Limb (tissue), 2 donors: ENCODE data around the gene ZP1.

ENCODE experiments used
- DNase-seq, 2 donors: peaks; one replicate each; pipeline ENCODE4 v3.0.0-alpha.2; 2016; ENCODE audit errors: extremely low spot score in 2 of 2

Gene ZP1

DNA sequence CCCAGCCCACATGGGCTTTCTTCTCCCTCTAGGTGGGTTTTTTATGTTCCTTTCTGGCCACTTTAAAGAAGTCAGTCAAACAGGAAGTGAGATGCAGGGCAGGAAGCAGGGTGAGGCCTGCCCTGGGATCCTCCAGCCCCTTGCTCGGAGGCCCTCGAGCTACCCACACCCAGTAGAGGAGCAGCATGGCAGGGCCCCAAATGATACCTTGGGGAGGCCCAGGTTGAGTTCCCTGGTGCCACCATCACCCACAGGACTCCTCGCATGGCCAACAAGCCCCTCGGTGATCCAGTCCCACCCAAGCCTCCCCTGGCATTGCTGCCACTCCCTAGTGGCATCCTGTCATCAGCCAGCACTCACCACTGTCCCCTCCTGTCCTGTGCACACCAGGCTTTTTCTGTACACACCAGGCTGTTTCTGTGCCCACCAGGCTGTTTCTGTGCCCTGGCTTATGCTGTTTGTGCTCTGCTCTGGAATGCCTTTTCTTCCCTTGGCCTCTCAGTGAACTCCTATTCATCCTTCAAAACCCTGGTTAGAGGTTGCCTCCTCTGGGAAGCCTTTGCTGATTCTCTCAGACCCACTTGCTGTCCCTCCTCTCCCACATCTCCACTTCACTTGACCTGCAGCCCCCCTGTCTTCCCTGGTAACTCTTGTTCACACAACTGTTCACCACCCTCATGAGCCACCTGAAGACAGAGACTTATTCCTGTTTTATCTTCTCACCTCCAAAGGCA is 8.4 kb upstream of the ZP1 start:
- no peak for DNase-seq

DNA sequence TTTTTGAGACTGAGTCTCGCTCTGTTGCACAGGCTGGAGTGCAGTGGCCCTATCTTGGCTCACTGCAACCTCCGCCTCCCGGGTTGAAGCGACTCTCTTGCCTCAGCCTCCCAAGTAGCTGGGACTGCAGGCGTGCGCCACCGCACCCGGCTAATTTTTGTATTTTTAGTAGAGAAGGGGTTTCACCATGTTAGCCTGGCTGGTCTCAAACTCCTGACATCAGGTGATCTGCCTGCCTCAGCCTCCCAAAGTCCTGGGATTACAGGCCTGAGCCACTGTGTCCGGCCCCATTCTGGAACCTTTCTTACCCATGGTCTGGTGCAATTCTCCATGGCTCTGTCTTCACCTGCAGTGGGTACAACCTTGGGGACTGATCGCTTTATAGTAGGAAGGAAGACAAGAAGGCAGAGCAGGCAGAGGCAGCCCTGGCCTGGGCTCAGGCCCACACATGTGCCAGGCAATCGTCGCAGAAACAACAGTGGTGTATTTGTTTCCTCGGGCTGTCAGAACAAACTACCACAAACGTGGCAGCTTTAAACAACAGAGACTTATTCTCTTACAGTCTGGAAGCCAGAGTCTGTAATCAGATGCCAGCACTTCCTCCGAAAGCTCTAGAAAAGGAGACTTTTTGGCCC is 7.6 kb upstream of the ZP1 start:
- DNase-seq, result no peak

DNA sequence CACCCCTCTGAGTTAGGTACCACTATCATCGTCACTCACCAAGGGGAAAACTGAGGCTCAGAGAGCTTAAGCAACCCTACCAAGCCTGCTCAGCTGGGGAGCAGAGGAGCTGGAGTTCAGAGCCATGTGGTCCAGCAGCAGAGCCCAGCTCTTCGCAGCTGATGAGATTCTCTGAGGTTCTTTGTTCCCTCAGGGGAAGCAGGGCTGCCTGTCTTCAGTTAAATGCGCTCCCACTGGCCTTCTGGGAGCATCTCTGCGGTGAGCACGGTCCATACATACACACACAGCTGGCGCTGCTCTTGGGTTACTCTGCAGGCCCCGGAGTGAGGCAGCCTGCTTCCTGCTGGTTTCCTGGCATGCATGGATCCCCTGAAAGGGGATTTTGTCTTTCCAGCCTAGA is 6.4 kb upstream of the ZP1 start:
- DNase-seq, result peak in 1 of 2 donors; percentile 50

DNA sequence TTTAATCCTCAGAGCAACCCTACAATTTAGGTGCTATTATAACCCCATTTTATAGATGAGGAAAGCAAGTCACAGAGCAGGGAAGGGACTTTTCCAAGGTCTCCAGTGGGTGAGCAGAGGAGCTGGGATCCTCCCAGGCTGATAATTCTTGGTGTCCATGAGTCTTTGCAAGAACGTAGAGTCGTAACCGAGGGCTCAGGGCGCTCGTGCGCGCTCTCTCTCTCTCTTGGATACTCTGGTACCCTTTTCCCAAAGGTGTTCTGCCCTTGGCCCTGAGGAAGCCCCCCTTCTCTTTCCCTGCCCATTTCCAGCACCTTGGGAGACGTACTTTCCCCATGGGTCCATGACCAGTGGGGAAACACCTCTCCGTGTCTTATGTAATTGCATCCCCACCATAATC is 5.2 kb upstream of the ZP1 start:
- no peak for DNase-seq

DNA sequence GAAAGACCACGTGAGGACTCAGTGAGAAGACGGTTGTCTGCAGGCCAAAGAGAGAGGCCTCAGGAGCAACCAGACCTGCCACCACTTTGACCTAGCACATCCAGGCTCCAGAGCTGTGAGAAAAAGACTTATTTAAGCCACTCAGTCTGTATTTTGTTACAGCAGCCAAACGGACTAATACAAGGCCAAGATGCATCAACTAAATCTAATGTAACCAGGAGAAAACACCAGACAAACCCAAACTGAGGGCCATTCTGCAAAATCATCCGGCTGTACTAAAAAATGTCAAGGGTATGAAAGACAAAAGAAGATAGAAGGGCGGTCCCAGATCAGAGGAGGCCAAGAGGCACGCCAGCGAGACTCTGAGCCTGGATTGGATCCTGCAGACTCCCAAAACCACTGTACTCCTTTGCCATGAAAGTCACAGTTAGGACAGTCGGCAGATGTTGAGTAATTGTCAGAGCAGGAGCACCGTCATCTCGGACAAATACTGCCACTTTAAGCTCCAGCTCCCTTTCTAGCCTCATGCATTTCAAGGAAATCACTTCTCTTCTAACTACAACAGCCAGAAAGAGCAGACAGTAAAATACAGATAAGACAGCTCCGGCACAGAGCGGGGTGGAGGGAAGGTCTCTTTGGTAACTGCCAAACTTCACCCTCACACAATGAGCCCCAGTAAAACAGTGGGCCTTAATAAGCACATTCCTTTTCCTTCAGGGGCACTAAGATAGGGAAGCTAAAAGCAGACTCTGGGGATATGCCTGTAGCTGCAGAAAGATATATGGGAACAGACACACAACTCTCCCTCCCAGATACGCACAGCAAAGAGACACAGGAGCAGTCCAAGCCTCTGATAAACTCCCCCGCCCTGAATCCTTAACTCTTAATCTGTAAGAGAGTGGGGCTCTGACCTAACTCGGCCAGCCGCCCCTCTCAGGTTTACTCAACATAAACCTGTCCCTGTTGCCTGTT is 3.5 kb upstream of the ZP1 start:
- DNase-seq, result no peak

DNA sequence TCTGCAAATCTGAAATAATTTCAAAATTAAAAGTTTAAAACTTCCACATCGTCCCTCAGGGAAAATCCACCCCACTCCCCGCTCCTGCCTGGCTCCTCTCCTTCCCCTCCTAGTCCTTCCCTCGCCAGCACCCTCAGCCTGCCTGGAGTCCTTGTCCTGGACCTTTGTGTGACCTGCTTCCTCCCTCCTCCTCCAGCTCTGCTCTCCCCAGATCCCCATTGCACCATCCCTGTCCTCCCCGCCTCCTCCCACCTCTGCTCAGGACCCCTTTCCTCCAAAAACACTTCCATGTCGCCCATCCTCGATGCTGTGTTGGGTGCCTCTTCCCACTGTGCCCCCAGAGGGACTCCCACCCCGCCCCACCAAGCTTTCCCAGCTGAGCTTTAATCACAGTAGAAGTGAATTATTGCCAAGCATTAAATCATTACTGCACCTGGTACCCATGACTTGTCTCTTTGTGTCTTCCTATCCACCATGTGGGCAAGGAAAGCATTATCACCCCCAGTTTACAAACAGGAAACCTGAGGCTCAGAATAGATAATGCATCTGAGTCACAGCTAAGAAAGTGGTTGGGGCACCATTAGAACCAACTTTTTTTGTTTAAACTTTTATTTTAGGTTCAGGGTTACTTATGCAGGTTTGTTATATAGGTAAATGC is 2.4 kb upstream of the ZP1 start:
- no peak for DNase-seq

DNA sequence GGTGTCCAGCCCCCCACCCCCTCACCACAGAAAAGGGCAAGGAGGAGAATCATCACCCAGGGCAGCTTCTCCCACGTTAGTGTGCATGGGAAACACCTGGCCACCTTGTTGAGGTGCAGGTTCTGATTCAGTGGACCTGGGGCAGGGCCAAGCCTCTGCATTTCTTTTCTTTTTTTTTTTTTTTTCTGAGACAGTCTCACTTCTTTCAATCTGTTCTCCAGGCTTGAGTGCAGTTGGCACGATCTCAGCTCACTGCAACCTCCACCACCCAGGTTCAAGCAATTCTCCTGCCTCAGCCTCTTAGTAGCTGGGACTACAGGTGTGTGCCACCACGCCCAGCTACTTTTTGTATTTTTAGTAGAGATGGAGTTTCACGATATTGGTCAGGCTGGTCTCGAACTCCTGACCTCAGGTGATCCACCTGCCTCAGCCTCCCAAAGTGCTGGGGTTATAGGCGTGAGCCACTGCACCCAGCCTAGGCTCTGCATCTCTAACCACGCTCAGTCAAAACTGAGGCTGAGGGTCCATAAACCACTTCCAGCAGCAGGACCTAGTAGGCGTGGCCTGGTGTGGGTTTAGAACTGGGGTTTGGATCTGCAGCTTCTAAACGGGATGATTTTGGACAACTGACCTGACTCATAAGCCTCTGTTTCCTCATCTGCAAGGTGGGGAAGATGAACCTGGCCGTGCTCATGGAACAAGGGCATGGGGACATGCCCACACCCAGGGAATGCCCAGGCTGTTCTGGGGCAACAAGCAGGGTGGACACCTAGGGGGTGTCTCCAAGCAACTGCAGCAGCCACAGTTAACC is 734 bp downstream of the ZP1 start:
- no peak for DNase-seq

DNA sequence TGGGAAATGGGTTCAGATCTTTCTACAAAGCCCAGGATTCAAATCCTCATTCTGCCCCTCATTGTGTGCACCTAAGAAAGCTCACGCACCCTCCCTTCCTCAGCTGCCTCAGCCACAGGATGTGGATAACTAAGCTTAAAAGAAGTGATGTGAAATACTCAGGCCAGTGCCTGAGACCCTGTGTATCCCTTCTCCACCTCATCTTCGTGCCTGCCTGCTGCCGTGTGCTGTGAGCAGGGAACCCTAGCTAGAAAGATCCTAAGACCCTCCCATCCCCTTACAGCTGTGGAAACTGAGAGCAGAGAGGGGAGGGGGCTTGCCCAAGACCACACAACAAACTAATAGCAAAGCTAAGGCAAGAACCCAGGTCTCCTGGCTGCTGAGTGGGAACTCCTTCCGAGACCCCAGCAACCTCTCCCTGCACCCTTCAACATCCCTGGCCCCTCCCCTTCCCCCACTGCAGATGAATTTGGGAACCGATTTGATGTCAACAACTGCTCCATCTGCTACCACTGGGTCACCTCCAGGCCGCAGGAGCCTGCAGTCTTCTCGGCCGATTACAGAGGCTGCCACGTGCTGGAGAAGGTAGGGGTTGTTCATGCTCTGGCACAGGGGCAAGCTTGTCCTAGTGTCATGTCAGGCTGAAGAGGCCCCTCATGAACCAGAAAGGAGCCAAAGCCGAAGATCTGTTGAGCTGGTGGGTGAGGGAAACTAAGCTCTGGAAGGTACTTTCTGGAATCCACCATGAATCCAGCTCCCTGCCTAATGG is 1.5 kb downstream of the ZP1 start:
- no peak for DNase-seq

DNA sequence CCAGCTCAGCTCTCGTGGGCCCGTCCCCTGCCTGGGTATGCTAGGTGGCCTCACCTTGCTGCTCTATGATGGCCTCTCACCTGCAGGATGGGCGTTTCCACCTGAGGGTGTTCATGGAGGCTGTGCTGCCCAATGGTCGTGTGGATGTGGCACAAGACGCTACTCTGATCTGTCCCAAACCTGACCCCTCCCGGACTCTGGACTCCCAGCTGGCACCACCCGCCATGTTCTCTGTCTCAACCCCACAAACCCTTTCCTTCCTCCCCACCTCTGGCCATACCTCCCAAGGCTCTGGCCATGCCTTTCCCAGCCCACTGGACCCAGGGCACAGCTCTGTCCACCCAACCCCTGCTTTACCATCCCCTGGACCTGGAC is 2.1 kb downstream of the ZP1 start:
- DNase-seq, result no peak

DNA sequence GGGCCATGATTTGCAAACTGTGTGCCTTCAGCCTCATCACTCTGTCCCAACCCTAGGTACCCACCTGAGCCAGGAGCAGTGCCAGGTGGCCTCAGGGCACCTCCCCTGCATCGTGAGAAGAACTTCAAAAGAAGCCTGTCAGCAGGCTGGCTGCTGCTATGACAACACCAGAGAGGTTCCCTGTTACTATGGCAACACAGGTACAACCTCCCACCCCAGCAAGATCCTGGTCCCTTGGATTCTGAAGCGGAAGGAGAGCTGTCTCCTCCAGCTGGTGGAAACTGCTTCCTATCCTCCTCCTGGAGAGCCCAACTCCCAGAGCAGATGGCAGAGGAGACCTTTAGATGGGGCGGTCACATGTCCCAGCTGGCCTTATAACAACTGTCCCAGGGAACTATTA is 2.9 kb downstream of the ZP1 start:
- DNase-seq, result no peak

DNA sequence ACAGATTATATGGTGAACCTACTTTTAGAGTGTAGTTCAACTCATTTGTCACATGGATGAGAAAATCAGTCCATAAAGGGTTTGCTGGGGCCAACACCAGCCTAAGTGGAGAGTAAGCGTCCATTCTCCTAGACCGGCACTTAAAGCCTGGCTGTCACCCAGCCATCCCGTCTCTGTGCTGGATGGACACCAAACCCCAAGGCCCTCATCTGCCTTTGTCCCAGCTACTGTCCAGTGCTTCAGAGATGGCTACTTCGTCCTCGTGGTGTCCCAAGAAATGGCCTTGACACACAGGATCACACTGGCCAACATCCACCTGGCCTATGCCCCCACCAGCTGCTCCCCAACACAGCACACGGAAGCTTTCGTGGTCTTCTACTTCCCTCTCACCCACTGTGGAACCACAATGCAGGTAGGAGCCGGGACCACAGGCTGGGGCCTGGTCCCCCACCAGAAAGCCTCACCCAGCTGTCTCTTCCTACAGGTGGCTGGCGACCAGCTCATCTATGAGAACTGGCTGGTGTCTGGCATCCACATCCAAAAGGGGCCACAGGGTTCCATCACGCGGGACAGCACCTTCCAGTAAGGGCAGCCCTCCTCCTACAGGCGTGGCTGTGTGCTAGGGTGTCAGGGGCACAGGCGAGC is 3.5 kb downstream of the ZP1 start:
- no peak for DNase-seq

DNA sequence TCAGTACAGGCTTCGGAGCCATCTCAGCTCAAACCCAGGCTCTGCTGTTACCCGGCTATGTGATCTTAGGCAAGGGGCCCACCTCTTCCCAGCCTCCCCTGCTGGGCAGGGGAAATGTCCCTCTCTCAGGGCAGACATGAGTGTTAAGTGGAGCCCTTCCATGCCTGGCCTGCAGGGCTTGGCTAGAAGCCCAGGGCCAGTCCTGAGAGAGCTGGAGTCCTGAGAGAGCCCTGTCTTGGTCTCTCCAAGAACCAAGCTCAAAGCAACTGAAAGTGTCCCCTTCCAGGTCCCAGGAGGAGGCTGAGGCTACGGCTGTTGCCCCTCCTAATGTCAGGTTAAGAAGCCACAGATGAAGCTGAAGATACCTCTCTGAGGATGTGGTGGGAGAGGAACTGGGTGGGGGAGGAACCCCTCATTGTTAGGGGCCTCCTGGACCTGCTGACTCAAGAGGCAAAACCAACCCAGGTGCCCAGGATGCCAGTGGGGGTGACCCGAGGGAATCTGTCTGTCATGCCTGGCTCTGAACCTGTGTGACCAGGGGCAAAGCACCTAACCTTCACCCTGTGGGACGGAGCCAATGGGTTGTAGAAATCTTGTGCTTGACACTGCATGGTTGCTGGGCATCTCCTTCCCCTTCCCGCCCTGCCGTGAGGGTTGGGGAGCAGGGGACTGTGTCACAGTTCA is 4.2 kb downstream of the ZP1 start:
- DNase-seq, result no peak

DNA sequence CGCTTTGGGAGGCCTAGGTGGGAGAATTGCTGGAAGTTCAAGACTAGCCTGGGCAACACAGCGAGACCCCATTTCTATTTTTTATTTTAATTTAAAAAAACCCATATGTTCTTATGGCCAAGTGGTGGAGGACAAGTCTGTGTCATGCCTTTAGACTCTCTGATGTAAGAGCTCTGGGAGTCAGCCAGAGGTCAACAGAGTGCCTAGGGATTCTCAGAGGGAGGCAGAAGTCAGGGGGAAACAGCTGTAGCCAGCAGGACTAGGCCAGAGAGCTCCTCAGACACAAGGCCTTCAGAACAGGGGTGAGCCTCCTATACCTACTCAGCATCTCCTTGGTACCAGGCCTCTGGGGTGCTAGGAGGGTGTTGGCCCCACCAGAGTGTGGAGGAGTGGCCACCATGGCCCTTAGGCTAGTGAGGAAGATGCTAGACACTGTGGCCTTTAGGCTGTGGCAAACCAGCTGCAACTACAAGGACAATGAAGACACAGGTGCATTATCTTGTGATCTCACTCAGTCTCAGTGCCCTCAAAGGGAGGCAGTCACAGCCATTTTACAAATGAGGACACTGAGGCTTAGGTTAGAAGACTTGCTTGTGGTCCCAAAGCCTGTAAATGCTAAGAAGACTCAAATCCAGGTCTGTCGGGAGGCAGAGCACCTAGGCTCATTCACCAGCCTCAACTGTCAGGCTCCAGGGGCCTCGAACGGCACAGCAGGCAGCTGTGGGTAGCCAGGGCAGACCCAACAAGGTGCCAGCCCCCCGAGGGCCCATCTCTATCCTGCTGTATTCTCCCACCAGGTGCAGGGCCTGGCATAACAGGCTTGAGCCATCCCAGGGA is 5.0 kb downstream of the ZP1 start:
- DNase-seq, result no peak

DNA sequence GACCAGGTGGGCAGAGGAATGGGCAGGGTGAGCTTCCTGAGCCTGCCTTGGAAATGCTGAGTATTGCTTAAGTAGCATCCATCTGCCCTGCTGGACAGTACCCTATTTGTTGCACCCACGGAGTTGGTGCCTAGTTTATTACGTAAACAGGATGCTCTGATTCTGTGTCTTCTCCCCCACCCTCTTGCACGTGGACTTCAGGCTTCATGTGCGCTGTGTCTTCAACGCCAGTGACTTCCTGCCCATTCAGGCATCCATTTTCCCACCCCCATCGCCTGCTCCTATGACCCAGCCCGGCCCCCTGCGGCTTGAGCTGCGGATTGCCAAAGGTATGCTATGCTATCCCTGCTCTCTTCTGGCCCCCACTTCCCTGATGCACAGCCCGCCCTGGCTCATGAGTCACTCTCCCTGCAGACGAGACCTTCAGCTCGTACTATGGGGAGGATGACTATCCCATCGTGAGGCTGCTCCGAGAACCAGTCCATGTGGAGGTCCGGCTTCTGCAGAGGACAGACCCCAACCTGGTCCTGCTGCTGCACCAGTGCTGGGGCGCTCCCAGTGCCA is 5.7 kb downstream of the ZP1 start:
- DNase-seq, result no peak

DNA sequence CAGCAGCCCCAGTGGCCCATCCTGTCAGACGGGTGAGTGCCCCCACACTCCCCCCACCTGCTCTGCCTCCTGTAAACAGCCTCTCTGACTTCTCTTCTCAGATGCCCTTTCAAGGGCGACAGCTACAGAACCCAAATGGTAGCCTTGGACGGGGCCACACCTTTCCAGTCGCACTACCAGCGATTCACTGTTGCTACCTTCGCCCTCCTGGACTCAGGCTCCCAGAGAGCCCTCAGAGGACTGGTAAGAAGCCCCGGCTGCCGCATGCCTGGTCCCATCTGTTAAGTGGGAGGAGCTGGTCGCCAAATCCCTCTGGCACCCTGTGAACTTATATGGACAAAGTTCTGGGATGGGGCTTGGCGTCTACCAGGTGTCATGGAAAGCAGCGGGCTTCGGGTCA is 6.2 kb downstream of the ZP1 start:
- DNase-seq, result no peak

DNA sequence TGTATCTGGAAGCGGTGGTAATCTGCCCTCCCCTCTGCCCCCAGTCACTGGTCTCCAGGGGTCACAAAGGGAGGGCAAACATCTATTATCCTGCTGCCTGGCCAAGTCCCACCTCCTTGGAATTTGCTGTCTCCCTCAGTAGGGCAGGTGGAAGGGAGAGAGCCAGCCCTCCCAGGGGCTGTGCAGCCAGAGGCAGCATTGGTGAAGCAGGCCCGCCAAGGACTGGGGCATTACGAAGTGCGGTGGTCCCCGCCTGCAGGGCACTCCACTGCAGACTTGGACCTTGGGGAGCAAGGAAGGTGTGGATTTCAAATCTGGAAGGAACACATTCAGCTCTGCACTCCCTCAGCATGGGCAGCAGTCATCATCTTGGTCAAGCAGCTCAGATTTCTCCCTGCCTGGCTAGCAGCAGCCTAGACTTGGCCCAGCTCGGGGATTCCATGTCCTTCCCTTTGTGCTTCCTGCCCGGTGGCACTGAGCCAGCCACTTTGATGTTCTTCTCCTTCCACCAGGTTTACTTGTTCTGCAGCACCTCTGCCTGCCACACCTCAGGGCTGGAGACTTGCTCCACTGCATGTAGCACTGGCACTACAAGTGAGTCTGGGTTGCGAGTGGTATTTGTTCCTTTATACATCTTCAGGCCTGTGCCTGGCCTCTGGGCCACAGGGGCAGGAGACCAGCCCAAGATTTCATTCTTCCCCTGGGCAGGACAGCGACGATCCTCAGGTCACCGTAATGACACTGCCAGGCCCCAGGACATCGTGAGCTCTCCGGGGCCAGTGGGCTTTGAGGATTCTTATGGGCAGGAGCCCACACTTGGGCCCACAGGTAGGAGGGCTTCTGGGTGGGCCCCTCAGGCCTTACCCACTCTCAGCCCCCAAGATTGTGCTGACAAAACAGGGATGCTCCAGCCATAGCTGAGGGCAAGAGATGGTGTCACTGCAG is 7.4 kb downstream of the ZP1 start:
- DNase-seq, result no peak
